Measurements from ENCODE around the gene ABCA7.

Gene ABCA7

DNA sequence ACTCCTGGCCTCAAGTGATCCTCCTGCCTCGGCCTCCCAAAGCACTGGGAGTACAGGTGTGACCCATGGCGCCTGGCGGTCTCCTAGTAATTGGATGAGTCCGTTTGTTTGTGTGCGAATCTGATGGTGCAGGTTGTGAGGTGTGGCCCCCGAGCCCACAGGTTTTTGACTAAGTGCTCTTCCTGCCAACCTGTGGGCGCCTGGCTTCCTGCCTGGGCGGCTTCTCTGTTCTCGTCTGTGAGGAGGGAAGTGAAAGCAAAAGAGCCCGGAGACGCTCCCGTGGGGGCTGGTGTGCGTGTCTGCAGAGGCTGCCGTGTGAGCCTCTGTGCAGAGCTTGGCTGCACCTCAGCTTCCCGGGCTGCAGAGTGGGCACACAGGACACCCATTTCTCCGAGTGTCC lies 37.0 kb downstream of the ABCA7 start:
- peaks cover 3% of the 10 kb centered on the region; the same call in 1 of the 2 replicates for H3K36me3 ChIP-seq (replicated peaks)
- no peak for DNase-seq (ENCODE audit: low spot score in 2 of 2)
- no peaks in the 10 kb centered on the region for H3K4me1 ChIP-seq
- H3K27me3 ChIP-seq (ENCODE audit: low read depth): no peaks in the 10 kb centered on the region
- in situ Hi-C loops (cut with MboI; ENCODE audit: low sequenced_read_pairs): no loop called here
- no peak overlapping the region for H3K4me3 ChIP-seq
- no peaks in the 10 kb centered on the region for H3K9me3 ChIP-seq

DNA sequence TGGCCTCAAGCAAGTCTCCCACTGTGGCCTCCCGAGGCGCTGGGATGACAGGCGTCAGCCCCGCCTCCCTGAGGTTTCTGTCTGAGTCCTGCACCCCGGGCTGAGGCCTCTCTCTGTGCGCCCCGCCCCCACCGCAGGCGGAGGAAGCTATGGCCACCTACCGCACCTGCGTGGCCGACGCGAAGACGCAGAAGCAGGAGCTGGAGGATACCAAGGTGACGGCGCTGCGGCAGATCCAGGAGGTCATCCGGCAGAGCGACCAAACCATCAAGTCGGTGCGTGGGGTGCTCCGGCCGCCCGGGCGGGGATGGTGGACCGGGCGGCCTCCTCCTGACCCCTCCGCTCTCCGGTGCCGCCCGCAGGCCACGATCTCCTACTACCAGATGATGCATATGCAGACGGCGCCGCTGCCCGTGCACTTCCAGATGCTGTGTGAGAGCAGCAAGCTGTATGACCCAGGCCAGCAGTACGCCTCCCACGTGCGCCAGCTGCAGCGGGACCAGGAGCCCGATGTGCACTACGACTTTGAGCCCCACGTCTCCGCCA lies 39.7 kb downstream of the ABCA7 start:
- Histone ChIP-seq H3K4me3 (no peak overlapping the region), H3K9me3 (no peaks in the 10 kb centered on the region), H3K36me3 (replicated peaks) (peaks cover 7% of the 10 kb centered on the region; the same call in 1 of the 2 replicates), H3K4me1 (peaks cover 3% of the 10 kb centered on the region; the same call in 1 of the 2 replicates), H3K27me3 (ENCODE audit: low read depth) (no peaks in the 10 kb centered on the region)
- no peak for DNase-seq (ENCODE audit: low spot score in 2 of 2)
- in situ Hi-C loops (cut with MboI; ENCODE audit: low sequenced_read_pairs): no loop called here

DNA sequence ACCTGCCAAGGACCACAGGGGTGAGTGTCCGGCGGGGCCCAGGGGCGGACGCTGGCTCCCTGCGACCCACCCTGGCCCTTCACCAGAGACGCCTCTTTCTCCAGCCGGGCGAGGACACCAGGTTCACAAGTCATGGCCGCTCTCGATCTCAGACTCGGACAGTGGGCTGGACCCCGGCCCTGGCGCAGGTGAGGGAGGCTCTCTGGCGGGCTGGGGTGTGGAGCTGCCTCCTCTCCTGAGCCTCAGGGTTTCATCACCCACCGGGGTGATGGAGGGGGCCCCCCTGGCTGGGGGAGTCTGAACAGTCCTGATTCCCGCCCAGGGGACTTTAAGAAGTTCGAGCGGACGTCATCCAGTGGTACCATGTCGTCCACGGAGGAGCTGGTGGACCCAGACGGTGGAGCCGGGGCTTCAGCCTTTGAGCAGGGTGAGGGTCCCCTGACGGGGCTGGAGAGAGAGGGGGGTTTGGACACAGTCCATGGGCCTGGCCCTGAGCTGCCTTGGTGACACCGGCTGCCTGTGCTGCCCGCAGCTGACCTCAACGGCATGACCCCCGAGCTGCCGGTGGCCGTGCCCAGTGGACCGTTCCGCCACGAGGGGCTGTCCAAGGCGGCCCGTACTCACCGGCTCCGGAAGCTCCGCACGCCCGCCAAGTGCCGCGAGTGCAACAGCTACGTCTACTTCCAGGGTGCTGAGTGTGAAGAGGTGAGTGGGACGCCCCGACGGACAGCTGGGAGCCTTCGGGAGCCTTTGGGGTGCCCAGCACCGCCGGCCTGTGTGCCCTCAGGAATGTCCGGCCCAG lies 40.7 kb downstream of the ABCA7 start:
- peaks cover 3% of the 10 kb centered on the region; the same call in 1 of the 2 replicates for H3K4me1 ChIP-seq
- H3K27me3 ChIP-seq (ENCODE audit: low read depth): no peaks in the 10 kb centered on the region
- in situ Hi-C loops (cut with MboI; ENCODE audit: low sequenced_read_pairs): no loop called here
- H3K36me3 ChIP-seq (replicated peaks): peaks cover 7% of the 10 kb centered on the region; the same call in 1 of the 2 replicates
- H3K4me3 ChIP-seq: no peak overlapping the region
- no peaks in the 10 kb centered on the region for H3K9me3 ChIP-seq
- DNase-seq (ENCODE audit: low spot score in 2 of 2): no peak

DNA sequence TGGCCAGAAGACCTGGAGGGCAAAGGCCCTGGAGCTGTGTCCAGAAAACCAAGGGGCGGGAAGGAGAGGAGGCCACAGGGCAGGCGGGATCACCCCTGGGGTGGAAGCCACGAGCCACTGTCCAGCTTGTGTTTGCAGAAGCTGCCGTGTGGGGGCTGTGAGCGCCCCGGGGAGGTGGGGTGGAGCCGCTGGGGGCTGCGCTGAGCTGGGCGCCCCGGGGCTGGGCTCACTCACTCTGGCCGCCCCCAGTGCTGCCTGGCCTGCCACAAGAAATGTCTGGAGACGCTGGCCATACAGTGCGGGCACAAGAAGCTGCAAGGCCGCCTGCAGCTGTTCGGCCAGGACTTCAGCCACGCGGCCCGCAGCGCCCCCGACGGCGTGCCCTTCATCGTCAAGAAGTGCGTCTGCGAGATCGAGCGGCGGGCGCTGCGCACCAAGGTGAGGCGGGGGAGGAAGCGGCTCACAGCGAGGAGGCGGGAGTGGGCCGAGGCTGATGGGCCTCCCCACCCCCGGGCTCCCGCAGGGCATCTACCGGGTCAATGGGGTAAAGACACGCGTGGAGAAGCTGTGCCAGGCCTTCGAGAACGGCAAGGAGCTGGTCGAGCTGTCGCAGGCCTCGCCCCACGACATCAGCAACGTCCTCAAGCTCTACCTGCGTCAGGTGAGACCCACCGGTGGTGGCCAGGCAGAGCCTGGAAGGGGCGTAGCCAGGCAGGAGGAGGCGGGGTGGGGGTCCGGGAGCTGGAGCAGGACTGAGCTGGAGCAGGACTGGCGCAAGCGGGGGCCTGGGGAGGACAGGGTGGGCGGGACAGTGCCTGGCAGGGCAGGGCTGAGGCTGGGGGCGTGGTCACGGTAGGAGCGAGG lies 41.6 kb downstream of the ABCA7 start:
- Histone ChIP-seq H3K4me3 (no peak overlapping the region), H3K4me1 (peaks cover 3% of the 10 kb centered on the region; the same call in 1 of the 2 replicates), H3K36me3 (replicated peaks) (peaks cover 16% of the 10 kb centered on the region), H3K27me3 (ENCODE audit: low read depth) (no peaks in the 10 kb centered on the region), H3K9me3 (no peaks in the 10 kb centered on the region)
- no peak for DNase-seq (ENCODE audit: low spot score in 2 of 2)
- in situ Hi-C loops (cut with MboI; ENCODE audit: low sequenced_read_pairs): no loop called here

DNA sequence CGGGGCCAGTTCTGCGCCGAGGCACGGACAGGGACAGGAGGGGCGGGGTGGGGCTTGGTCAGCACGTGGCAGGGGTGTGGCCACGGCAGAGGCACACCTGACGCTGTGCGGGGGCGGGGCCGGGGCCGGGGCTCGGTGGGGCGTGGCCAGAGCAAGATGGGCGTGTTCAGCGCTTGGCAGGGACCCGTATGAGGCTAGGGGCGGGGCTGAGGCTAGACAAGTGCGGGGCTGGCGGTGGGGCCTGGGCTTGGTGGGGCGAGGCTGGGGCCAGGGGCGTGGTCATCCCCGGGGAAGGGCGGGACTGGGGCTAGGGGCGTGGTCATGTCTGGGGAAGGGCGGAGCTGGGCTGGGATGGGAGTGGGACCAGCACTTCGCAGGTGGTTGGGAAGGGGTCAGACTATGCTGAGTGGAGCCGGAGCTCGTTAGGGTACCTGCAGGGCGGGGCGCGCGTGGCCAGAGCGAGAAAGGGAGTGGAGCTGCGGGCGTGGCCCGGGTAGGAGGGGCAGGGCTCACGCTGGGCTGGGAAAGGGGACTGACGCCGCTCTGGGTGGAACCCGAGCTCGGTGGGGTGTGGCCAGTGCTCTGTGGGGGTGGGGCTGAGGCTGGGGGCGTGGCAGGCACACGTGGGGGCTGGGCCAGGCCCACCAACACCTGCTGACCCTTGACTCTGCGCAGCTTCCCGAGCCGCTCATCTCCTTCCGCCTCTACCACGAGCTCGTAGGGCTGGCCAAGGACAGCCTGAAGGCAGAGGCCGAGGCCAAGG lies 42.4 kb downstream of the ABCA7 start:
- peaks cover 3% of the 10 kb centered on the region; the same call in 1 of the 2 replicates for H3K4me1 ChIP-seq
- DNase-seq (ENCODE audit: low spot score in 2 of 2): peak; percentile 80 to 97
- in situ Hi-C loops (cut with MboI; ENCODE audit: low sequenced_read_pairs): no loop called here
- peaks cover 17% of the 10 kb centered on the region for H3K36me3 ChIP-seq (replicated peaks)
- H3K4me3 ChIP-seq: peak overlapping the region; percentile 18
- H3K9me3 ChIP-seq: no peaks in the 10 kb centered on the region
- no peaks in the 10 kb centered on the region for H3K27me3 ChIP-seq (ENCODE audit: low read depth)

DNA sequence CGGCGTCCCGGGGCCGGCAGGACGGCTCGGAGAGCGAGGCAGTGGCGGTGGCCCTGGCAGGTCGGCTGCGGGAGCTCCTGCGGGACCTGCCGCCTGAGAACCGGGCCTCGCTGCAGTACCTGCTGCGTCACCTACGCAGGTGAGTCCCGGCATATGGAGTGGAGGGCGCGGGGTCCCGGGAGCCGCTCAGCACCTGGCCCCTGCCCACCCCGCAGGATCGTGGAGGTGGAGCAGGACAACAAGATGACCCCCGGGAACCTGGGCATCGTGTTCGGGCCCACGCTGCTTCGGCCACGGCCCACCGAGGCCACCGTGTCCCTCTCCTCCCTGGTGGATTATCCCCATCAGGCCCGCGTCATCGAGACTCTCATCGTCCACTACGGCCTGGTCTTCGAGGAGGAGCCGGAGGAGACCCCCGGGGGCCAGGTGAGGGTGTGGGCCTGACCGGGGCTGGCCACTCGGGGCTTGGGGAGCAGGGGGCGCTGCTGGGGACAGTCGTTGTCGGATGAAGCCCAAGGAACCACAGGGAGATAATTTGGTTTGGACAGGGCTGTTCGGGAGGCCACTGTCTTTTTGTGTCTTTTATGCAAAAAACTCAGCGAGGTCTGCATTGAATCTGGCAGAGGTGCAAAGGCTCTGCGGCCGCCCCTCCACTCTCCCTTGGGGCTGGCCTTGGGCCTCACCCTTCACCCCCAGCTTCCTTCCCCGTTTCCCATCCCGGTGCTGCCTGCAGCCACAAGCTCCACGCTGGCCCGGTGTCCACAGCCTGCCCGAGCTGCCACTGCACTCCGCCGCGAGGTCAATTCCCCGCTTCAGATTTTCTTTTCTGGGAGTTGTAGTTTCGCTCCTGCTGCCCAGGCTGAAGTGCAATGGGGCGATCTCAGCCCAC lies 43.3 kb downstream of the ABCA7 start:
- no peaks in the 10 kb centered on the region for H3K27me3 ChIP-seq (ENCODE audit: low read depth)
- no peaks in the 10 kb centered on the region for H3K9me3 ChIP-seq
- H3K4me1 ChIP-seq: peaks cover 3% of the 10 kb centered on the region; the same call in 1 of the 2 replicates
- in situ Hi-C loops (cut with MboI; ENCODE audit: low sequenced_read_pairs): no loop called here
- DNase-seq (ENCODE audit: low spot score in 2 of 2): no peak
- peaks cover 24% of the 10 kb centered on the region for H3K36me3 ChIP-seq (replicated peaks)
- no peak overlapping the region for H3K4me3 ChIP-seq

DNA sequence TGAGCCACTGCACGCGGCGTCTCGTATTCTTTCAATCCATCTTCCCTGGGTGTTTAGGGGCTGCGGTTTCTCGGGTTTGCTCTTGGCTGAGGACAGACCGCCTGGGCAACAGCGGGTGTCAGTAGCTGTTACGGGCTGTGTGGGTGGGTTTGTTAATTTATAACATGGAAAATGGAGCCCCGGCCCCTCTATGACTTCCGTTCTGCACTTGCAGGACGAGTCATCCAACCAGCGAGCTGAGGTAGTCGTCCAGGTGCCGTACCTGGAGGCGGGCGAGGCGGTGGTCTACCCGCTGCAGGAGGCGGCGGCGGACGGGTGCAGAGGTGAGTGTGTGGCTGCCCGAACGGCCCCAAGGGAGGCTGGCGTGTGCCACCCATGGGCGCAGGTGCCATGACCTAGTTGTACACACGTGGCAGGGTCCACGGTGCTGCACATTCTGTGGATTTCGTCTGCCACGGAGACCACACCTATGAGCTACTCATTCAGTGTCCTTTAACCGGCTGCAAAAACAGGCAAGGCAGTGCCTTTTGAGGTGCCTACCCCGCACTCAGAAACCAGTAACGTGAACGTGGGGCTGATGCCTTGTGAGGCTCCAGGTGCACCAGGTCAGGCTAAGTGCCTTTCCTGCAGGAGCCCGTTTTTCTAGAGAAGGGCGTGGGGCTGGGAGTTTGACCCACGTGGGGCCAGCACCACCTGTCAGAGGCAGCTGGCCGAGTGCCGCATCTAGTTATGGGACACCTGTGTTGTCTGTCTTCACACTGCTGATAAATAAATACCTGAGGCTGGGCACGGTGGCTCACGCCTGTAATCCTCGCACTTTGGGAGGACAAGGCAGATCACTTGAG lies 44.3 kb downstream of the ABCA7 start:
- in situ Hi-C loops (cut with MboI; ENCODE audit: low sequenced_read_pairs): no loop called here
- Histone ChIP-seq H3K27me3 (ENCODE audit: low read depth) (no peaks in the 10 kb centered on the region), H3K4me1 (peaks cover 3% of the 10 kb centered on the region; the same call in 1 of the 2 replicates), H3K9me3 (no peaks in the 10 kb centered on the region), H3K36me3 (replicated peaks) (peaks cover 32% of the 10 kb centered on the region), H3K4me3 (no peak overlapping the region)
- no peak for DNase-seq (ENCODE audit: low spot score in 2 of 2)

DNA sequence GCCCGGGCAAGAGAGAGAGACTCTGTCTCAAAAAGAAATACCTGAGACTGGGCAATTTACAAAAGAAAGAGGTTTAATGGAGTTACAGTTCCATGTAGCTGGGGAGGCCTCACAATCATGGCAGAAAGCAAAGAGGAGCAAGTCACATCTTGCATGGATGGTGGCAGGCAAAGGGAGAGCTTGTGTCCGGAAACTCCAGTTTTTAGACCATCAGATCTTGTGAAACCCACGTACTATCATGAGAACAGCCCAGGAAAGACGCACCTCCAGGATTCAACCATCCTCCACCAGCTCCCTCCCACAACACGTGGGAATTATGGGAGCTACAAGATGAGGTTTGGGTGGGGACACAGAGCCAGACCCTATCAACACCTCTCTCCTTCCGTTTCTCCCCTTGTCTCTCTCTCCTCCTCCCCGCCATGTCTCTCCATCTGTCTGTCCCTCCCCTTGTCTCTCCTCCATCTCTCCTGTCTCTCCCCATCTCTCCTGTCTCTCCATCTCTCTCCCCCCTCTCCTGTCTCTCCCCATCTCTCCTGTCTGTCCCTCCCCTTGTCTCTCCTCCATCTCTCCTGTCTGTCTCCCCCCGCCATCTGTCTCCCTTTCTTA lies 45.2 kb downstream of the ABCA7 start:
- Histone ChIP-seq H3K27me3 (ENCODE audit: low read depth) (no peaks in the 10 kb centered on the region), H3K36me3 (replicated peaks) (peaks cover 37% of the 10 kb centered on the region), H3K4me3 (no peak overlapping the region), H3K9me3 (no peaks in the 10 kb centered on the region), H3K4me1 (peaks cover 3% of the 10 kb centered on the region; the same call in 1 of the 2 replicates)
- no peak for DNase-seq (ENCODE audit: low spot score in 2 of 2)
- in situ Hi-C loops (cut with MboI; ENCODE audit: low sequenced_read_pairs): no loop called here

DNA sequence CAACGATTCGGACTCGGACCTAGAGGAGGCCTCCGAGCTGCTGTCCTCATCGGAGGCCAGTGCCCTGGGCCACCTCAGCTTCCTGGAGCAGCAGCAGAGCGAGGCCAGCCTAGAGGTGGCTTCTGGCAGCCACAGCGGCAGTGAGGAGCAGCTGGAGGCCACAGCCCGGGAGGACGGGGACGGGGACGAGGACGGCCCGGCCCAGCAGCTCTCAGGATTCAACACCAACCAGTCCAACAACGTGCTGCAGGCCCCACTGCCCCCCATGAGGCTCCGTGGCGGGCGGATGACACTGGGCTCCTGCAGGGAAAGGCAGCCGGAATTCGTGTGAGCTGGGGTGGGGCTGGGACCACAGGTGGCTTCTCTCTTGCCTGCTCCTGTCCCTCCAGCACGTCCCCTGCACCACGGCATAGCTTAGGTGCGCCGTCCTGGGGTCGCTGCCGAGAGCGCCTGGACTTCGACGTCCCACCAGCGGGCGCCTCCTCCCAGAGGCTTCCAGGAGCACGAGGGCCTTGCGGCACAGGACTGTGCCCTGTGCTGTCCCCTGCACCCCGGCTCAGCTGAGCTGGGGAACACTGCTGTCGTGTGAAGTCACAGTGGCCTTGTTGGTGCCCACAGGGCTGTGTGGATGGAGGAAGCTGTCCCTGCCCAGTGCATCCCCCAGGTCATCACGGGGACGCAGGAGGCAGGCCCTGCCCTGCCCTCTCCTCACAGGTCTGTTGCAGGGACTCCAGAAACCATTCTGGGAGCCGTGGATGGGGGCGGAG lies 46.0 kb downstream of the ABCA7 start:
- no peaks in the 10 kb centered on the region for H3K27me3 ChIP-seq (ENCODE audit: low read depth)
- in situ Hi-C loops (cut with MboI; ENCODE audit: low sequenced_read_pairs): no loop called here
- peaks cover 42% of the 10 kb centered on the region for H3K36me3 ChIP-seq (replicated peaks)
- no peaks in the 10 kb centered on the region for H3K9me3 ChIP-seq
- peaks cover 3% of the 10 kb centered on the region; the same call in 1 of the 2 replicates for H3K4me1 ChIP-seq
- no peak for DNase-seq (ENCODE audit: low spot score in 2 of 2)
- H3K4me3 ChIP-seq: no peak overlapping the region

DNA sequence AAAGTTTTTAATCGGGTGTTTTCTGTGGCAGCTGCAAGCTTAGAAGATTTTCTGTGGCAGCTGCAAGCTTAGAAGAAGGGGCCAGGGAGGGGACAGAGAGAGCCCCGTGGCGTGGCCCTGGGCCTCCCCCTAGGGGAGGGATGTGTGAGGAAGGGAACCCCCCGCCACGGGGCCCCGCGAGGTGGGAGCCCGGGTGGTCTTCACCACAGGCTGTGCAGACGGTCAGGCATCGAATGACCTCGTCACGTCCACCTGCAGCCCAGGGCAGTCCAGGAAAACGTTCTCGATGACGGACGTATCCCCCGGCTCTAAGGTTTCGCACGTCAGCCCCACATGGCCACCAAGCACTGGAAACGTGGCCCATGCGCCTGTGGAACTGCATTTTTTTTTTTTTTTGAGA lies 46.7 kb downstream of the ABCA7 start:
- no peak overlapping the region for H3K4me3 ChIP-seq
- in situ Hi-C loops (cut with MboI; ENCODE audit: low sequenced_read_pairs): no loop called here
- H3K4me1 ChIP-seq: peaks cover 3% of the 10 kb centered on the region; the same call in 1 of the 2 replicates
- H3K27me3 ChIP-seq (ENCODE audit: low read depth): no peaks in the 10 kb centered on the region
- peaks cover 45% of the 10 kb centered on the region for H3K36me3 ChIP-seq (replicated peaks)
- no peak for DNase-seq (ENCODE audit: low spot score in 2 of 2)
- no peaks in the 10 kb centered on the region for H3K9me3 ChIP-seq

DNA sequence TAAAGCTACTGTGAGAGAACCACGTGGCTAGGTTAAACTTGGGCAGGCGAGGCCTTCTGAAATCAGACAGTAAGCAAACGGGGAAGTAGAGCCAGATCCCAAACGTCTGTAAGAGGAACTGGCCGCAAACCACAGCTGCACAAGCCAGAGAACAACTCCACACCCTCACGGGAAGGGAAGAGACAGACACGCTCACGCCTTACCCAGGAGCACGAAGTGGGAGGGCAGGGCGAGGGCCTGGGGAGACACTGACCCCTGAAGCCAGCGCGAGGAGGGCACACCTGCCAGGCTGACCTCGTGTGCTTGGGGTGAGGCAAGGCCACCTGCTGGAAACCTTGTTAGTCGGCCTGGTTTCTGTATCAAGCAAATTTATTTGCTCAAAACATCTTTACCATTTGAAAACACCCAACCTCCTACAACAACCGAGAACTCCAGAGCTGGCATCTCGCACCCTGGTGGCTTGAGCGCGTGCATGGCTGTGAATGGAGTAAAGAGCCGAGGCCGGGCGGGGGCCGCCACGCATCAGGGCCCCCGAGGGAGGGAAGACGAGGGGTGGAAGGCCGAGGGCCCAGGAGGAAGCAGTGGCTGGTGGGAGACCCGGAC lies 48.0 kb downstream of the ABCA7 start:
- H3K27me3 ChIP-seq (ENCODE audit: low read depth): no peaks in the 10 kb centered on the region
- in situ Hi-C loops (cut with MboI; ENCODE audit: low sequenced_read_pairs): no loop called here
- H3K4me3 ChIP-seq: no peak overlapping the region
- no peak for DNase-seq (ENCODE audit: low spot score in 2 of 2)
- peaks cover under 1% of the 10 kb centered on the region; the same call in 1 of the 2 replicates for H3K4me1 ChIP-seq
- peaks cover 52% of the 10 kb centered on the region for H3K36me3 ChIP-seq (replicated peaks)
- no peaks in the 10 kb centered on the region for H3K9me3 ChIP-seq
